GM23248 (cell line): ENCODE data around the gene ZG16B.

ENCODE experiments used
- EZH2 ChIP-seq: fragments of 200-600 bp; sonication (generic); IDR thresholded peaks from 2 replicates; pipeline ENCODE4 v1.6.1; 2018; ENCODE audit warnings: antibody characterized with exemption, mild to moderate bottlenecking; ENCODE audit not compliant: insufficient read depth, poor library complexity, severe bottlenecking
- EZH2phosphoT487 ChIP-seq: fragments of 200-600 bp; sonication (generic); IDR thresholded peaks from 2 replicates; pipeline ENCODE4 v1.6.1; 2018; ENCODE audit warnings: antibody characterized with exemption, moderate library complexity, mild to moderate bottlenecking, low read depth; ENCODE audit not compliant: insufficient read depth

DNA sequence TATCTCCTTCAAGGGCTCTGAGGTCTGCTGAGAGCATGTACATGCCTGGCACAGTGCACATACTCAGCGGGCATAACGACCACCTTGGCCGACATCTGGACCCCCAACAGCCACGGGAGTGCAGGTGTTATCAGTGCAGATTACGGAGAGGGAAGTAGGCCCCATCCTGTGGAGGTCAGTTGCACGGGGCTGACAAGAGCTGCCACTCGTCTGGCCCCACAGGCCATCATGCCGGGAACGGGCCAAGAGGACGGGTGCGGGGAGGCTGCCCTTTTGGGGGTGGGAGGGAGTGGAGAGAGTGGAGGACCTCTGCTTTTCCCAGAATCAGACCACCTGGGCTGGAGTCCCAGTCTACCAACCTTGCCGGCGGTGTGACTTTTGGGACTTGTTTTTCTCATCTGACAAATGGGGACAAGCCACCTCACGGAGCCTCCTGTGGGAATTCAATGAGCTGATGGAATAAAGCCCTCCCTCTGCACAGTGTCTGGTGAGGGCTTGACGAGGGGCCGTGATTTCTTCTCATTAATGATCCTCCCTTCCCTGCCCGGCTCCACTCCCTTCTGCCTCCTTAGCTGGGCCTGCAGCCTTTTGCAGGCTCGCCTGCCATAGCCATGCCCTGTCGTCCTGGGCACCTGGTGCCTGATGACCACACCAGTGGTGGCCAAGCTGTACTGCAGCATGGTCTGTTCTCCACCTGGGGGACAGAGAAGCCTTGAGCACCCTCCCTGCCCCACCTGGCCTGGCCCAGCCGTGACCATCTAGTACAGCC is 47.3 kb upstream of the ZG16B start:
- no peak for TF ChIP-seq EZH2phosphoT487
- no peak for TF ChIP-seq EZH2
